HL-60 (cell line): Measurements from ENCODE around the gene CPED1.

Source experiments
- DNase-seq, 2 experiments: peaks; one replicate each; pipeline ENCODE4 v3.0.0-alpha.2; 2010 to 2020; ENCODE audit warnings: low read depth in 1 of 2, low spot score in 1 of 2
- H3K27ac ChIP-seq: fragments of 250-450 bp; sonication (Bioruptor Pico); replicated peaks from 2 replicates; pipeline ENCODE4 v1.5.1; 2020; ENCODE audit warnings: mild to moderate bottlenecking, moderate library complexity
- H3K27me3 ChIP-seq: fragments of 250-450 bp; sonication (Bioruptor Pico); 2 replicates; pipeline ENCODE4 v1.5.1; 2021; ENCODE audit warnings: mild to moderate bottlenecking, moderate library complexity; ENCODE audit not compliant: insufficient read depth, poor library complexity, severe bottlenecking
- H3K4me3 ChIP-seq: replicated peaks from 2 replicates; pipeline ENCODE4 v1.5.1; 2011; ENCODE audit warnings: mild to moderate bottlenecking, control low read depth, low read length; ENCODE audit not compliant: insufficient read depth
- CTCF ChIP-seq: IDR thresholded peaks from one replicate; pipeline ENCODE4 v1.5.1; 2011; ENCODE audit warnings: low read length, control low read depth, inconsistent platforms; ENCODE audit not compliant: insufficient read depth
- GABPA ChIP-seq: IDR thresholded peaks from 2 replicates; pipeline ENCODE4 v1.6.1; 2012; ENCODE audit warnings: low read depth
- POLR2AphosphoS5 ChIP-seq: IDR thresholded peaks from 2 replicates; pipeline ENCODE4 v1.6.1; 2012; ENCODE audit warnings: low read depth
- REST ChIP-seq: IDR thresholded peaks from 2 replicates; pipeline ENCODE4 v1.6.1; 2012; ENCODE audit warnings: low read depth; ENCODE audit not compliant: insufficient replicate concordance
- SPI1 ChIP-seq: IDR thresholded peaks from 2 replicates; pipeline ENCODE4 v1.6.1; 2012; ENCODE audit warnings: low read depth, mild to moderate bottlenecking, borderline replicate concordance

CPED1 gene

GRCh38 chr7:121282129-121282528, 293.6 kb downstream of the CPED1 start:
- Histone ChIP-seq H3K27me3 (no peaks in the 10 kb centered on the region), H3K4me3 (no peak overlapping the region), H3K27ac (no peak overlapping the region)
- no peak for DNase-seq
- TF ChIP-seq REST (no peak), POLR2AphosphoS5 (no peak), CTCF (no peak), GABPA (no peak), SPI1 (no peak)

- DNase-seq, result no peak
- H3K27ac ChIP-seq, result no peak overlapping the region
- no peak for TF ChIP-seq POLR2AphosphoS5
- TF ChIP-seq SPI1, result no peak
- no peak for TF ChIP-seq CTCF
- TF ChIP-seq GABPA, result no peak
- no peaks in the 10 kb centered on the region for H3K27me3 ChIP-seq
- no peak overlapping the region for H3K4me3 ChIP-seq
Measured at GRCh38 chr7:121285066-121285667, 296.7 kb downstream of the CPED1 start.

- no peak overlapping the region for H3K4me3 ChIP-seq
- TF ChIP-seq SPI1, result no peak
- TF ChIP-seq POLR2AphosphoS5, result no peak
- no peak for TF ChIP-seq REST
- TF ChIP-seq CTCF, result no peak
- TF ChIP-seq GABPA, result no peak
- H3K27me3 ChIP-seq, result no peaks in the 10 kb centered on the region
- no peak for DNase-seq
- H3K27ac ChIP-seq, result no peak overlapping the region
Measured at GRCh38 chr7:121286186-121286585, 297.7 kb downstream of the CPED1 start.
